Measurements from ENCODE around the gene BEGAIN.
A peak's percentile ranks its signal among the peaks of the same experiment; 100 is the strongest.

The BEGAIN gene

DNA sequence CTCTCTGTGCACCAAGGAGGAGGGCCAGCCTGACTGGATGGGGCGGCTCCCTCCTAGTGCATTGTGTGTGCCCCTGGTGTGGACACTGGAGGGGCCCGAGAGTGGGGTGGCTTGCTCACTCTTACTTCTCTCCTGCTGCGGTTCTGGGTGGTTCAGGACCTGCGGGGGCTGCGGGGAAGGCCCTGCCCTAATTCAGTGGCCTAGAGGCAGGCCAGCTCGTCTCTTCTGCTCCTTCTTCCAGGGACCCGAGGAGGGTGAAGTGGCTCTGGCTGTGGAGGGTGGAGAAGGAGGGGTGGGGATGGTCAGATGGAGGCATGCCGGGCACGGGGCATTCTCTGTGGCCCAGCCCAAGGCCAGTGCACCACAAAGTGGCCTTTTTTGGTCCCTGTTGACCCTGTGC is 87.1 kb downstream of the BEGAIN start:
- DNase-seq, result no peak

DNA sequence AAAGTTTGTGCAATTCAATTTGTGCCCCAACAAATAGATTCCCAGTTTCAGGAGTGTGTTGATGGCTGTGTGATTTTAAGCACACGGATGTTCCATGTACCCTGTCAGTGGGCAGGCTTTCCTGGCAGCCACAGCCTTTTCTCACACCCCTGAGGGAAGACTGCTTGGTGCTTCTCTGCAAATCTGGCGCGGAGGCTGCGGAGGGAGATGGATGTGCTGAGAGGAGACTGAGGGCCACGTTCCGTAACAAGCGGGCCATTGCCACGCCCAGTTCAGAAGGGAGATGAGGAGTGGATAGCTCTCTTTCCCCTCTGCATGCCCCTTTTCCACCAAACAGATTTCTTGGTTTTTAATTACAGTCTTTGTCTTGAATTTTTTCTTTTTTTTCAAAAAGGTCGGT is 89.1 kb downstream of the BEGAIN start:
- DNase-seq, result peak; percentile 57

DNA sequence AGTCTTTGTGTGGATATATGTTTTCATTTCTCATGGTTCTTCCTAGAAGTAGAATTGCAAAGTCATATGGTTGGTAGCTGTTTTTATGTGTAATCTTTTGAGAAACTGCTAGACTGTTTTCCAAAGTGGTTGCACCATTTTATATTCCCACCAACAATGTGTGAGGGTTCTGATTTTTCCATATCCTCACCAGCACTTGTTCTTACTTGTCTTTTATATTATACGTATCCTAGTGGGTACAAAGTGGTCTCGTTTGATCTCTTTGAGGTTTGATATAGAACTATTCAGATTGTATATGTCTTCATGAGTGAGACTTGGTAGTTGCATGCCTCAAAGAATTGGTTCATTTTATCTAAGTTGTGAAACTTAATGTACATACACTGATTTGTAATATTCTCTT is 91.3 kb downstream of the BEGAIN start:
- no peak for DNase-seq

DNA sequence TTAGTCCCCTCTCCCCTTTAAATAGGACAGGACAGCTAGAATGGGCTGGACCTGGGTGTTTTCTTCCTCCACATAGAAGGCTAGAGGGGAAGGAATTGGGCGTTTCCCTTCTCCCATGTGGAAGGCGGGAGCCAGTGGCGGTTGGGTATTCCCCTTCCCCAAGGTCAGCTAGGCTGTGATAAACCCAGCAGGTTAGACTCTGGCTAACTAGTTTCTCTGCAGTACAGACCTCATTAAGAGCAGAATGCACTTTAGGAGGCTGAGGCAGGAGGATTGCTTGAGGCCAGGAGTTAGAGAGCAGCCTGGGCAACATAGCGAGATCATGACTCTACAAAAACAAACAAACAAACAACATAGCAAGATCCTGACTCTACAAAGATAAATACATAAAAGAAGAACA is 92.6 kb downstream of the BEGAIN start:
- no peak for DNase-seq

DNA sequence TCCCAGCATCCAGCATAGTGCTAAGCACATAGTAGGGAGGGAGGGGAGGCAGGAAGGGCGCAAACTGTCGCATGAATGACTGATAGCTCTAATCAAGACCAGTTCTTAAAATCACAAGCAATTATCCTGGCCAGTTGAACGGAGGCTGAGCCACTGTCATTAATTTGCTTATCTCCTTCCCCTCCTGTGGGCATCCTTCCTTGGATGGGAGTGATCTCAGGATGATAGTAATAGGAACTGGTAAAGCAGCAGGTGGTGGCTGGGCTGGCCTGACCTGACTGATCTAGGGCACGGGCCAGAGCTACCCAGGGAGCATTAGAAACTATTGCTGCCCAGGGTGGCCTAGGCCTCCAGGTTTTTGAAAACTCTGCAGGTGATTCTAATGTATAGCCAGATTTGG is 97.0 kb downstream of the BEGAIN start:
- no peak for DNase-seq

DNA sequence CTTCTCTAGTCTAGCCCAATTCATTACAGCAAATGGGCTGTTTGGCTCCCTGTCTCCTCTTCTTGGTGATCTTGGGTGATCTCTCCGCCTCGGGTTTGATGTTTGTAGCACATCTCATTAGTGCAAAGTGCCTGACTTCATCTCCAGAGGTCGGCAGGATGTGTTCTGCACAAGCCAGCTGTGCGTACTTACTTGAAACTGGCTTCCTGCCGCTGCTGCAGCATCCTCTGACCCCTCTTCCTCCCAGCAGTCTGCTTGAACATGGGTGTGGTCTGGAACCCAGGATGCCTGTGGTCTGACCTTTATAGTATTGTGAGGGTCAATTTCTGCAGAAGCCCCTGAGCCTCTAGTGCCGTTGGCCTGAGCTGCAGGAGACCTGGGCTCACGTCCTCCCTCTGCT is 99.2 kb downstream of the BEGAIN start:
- DNase-seq, result no peak

DNA sequence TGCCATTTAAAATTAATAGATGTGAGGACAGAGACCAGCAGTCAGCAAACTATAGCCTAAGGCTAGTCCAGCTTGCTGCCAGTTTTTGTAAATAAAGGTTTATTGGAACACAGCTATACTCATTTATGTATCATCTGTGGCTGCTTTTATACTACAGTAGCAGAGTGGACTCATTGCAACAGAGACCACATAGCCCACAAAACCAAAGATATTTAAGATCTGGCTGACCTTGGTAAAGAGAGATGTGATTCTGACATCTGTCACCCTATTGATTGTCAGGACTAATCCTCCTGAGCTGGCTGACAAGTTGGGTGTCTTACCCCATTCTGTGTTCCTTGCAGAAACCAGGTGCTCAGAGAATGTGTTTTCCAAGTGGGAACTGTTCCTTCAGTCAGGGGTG is 99.9 kb downstream of the BEGAIN start:
- no peak for DNase-seq

Measured in NCI-H2107 (cell line).